Activated CD8-positive, alpha-beta T cell treated with anti-CD3 and anti-CD28 coated beads for 36 hours (primary cell): ENCODE data around the gene KCNMA1. TPM values are rescaled to one million over a fixed set of nuclear protein-coding genes. Genes with fewer than 3 reads are reported as not detected.

Source experiments
- ATAC-seq: fragments of 200-7000 bp; cut with Tn5 transposase; one replicate; pipeline ENCODE4 v1.10.0; 2021; ENCODE audit warnings: mild to moderate bottlenecking, moderate library complexity
- CTCF ChIA-PET: fragments of 350-600 bp; sonication (Branson Sonifier 250); formaldehyde crosslinking; loops from one replicate; lab custom pipeline; 2021; ENCODE audit warnings: antibody characterized with exemption; lab: Charles Lee
- POLR2A ChIA-PET: fragments of 350-600 bp; sonication (Branson Sonifier 250); formaldehyde crosslinking; loops from one replicate; lab custom pipeline; 2021; ENCODE audit warnings: antibody characterized with exemption; lab: Charles Lee
- DNase-seq: peaks from one replicate; pipeline ENCODE4 v3.0.0-alpha.2; 2020
- H3K27ac Mint-ChIP-seq: one replicate; pipeline ENCODE4 v1.8.0; 2021; ENCODE audit warnings: mild to moderate bottlenecking, mixed read lengths
- H3K27me3 Mint-ChIP-seq: one replicate; pipeline ENCODE4 v1.8.0; 2021; ENCODE audit warnings: mixed read lengths
- H3K36me3 Mint-ChIP-seq: one replicate; pipeline ENCODE4 v1.8.0; 2021; ENCODE audit warnings: low read depth, mixed read lengths
- H3K4me1 Mint-ChIP-seq: one replicate; pipeline ENCODE4 v1.8.0; 2021; ENCODE audit warnings: low read depth, mixed read lengths
- H3K4me3 Mint-ChIP-seq: one replicate; pipeline ENCODE4 v1.8.0; 2021; ENCODE audit warnings: mild to moderate bottlenecking, moderate library complexity, mixed read lengths
- H3K9me3 Mint-ChIP-seq: one replicate; pipeline ENCODE4 v1.8.0; 2021; ENCODE audit warnings: mixed read lengths
- intact Hi-C: fragments of 100-400 bp; cut with micrococcal nuclease; formaldehyde crosslinking; loops from one replicate; pipeline ENCODE4 v1.10.0; 2022
- total RNA-seq, 2 experiments: library from RNA; stranded (reverse); gene quantifications; one replicate each; pipeline ENCODE4 v1.2.3, GENCODE V29; 2021
- TF ChIP-seq, protein P1 (sequence below): fragments of 200-600 bp; IDR thresholded peaks from one replicate; pipeline ENCODE4 v1.8.0; 2022; ENCODE audit warnings: antibody characterized with exemption, mild to moderate bottlenecking

The KCNMA1 gene
- total RNA-seq, 2 experiments from 2014 or later: 0.18 TPM; not detected in 1

DNA sequence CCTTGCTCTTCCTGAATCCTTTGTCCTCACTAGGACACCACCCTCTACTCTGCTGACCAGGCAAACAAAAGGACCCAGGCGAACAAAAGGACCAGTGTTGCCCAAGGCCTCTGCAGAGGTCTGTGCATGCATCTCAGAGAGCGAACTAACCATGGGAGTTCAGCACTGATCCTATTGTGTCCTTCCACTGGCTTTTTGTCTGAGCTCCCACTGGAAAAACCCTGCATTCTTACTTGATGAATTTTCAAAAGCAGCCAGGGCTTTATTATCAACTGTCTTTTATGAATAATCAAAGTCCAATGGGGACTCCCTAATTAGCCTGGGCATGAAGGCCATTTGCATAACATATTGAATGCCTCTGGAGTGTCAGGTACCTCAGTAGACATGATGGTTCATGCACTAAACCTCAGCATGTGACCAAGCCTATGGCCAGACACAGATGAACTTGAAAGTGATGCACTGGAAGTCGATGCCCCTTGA is 140.6 kb downstream of the KCNMA1 start:
- H3K27me3 Mint-ChIP-seq: peaks cover 6% of the 10 kb centered on the region
- ChIA-PET CTCF (no interaction called here), POLR2A (no interaction called here)
- H3K36me3 Mint-ChIP-seq: no peaks in the 10 kb centered on the region
- peaks cover 14% of the 10 kb centered on the region for H3K4me1 Mint-ChIP-seq
- intact Hi-C loops: no loop called here
- no peaks in the 10 kb centered on the region for H3K9me3 Mint-ChIP-seq
- ATAC-seq: no peak
- H3K27ac Mint-ChIP-seq: no peak overlapping the region
- TF ChIP-seq, protein P1, sequence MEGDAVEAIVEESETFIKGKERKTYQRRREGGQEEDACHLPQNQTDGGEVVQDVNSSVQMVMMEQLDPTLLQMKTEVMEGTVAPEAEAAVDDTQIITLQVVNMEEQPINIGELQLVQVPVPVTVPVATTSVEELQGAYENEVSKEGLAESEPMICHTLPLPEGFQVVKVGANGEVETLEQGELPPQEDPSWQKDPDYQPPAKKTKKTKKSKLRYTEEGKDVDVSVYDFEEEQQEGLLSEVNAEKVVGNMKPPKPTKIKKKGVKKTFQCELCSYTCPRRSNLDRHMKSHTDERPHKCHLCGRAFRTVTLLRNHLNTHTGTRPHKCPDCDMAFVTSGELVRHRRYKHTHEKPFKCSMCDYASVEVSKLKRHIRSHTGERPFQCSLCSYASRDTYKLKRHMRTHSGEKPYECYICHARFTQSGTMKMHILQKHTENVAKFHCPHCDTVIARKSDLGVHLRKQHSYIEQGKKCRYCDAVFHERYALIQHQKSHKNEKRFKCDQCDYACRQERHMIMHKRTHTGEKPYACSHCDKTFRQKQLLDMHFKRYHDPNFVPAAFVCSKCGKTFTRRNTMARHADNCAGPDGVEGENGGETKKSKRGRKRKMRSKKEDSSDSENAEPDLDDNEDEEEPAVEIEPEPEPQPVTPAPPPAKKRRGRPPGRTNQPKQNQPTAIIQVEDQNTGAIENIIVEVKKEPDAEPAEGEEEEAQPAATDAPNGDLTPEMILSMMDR: no peak
- H3K4me3 Mint-ChIP-seq: no peak overlapping the region
- DNase-seq: no peak

DNA sequence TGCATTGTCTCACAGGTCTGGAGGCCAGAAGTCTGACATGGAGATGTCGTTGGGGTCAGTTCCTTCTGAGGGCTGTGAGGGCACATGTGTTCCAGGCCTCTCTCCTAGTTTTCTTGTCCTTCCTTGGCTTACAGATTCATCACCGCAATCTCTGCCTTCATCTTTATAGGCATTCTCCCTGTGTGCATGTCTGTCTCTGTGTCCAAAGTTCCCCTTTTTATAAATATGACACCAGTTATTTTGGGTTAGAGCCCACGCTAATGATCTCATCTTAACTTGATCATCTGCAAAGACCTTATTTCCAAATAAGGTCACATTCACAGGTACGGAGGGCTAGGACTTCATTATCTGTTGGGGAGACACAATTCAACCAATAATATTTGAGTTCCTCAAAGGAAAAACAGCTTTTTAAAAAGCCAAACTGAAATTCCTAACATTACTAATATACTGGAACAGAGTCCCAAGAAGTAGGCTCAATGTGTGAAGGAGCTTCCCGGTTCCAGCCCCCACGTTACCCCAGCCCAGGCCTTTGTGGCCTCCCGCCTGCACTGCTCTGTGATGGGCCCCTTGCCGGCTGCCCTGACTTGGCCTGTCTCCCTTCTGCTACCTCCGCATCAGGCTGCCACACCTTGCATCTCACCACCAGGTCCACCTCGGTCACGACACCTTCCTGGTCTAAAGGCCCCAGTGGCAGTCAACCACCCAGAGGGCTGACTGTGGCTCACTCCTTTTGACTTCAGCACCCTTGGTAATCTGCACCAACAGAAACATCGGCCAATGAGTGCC is 142.7 kb downstream of the KCNMA1 start:
- H3K9me3 Mint-ChIP-seq: no peaks in the 10 kb centered on the region
- H3K27me3 Mint-ChIP-seq: peaks cover 6% of the 10 kb centered on the region
- ATAC-seq: no peak
- TF ChIP-seq, protein P1: no peak
- no peak overlapping the region for H3K27ac Mint-ChIP-seq
- CTCF ChIA-PET: no interaction called here
- H3K4me3 Mint-ChIP-seq: no peak overlapping the region
- H3K36me3 Mint-ChIP-seq: no peaks in the 10 kb centered on the region
- intact Hi-C loops: no loop called here
- DNase-seq: no peak
- H3K4me1 Mint-ChIP-seq: no peaks in the 10 kb centered on the region
- POLR2A ChIA-PET: no interaction called here

DNA sequence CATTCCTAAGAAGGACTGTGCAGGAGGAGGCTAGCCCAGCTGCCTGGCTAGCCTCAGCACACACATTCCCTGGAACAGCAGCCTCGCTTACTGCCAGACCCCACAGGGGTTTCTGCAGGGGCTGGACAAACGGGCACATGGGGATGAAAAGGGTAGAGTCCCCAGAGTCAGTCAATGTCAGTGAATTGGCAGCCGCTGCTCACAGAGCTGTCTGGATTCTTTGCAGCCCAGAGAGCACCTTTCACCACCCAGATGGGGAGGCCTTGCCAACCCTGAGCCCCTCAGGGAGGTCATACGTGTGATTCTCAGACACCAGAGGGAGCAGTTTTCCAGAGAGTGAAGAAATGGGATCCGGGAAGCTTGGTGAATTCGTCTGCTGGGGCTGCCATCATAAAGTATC is 143.3 kb downstream of the KCNMA1 start:
- Mint-ChIP-seq H3K4me3 (no peak overlapping the region), H3K27ac (no peak overlapping the region), H3K36me3 (no peaks in the 10 kb centered on the region), H3K27me3 (peaks cover 6% of the 10 kb centered on the region), H3K4me1 (no peaks in the 10 kb centered on the region), H3K9me3 (no peaks in the 10 kb centered on the region)
- DNase-seq: no peak
- intact Hi-C loops: no loop called here
- POLR2A ChIA-PET: no interaction called here
- ATAC-seq: no peak
- CTCF ChIA-PET: no interaction called here
- TF ChIP-seq, protein P1: no peak

DNA sequence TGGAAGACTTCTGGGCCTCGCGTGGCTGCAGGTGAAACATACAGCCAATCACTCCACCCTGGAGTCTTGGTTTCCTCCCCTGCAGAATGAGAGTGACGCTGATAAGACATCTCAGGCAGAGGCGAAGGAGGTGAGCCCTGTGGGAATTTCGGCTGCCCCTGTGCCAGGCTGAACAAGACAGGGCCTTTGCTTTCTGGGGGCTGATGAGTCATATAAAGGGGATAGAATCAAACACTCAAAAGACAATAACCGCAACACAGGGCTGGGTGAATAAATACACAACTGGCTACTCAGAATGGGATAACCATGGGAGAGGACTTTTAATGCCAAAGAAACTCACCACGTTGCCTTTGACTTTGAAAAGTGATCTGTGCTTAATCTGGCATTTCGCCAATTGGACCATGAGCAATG is 143.8 kb downstream of the KCNMA1 start:
- Mint-ChIP-seq H3K4me3 (no peak overlapping the region), H3K27me3 (peaks cover 4% of the 10 kb centered on the region)

More for the DNA sequence above, 143.8 kb downstream of the KCNMA1 start:
- Mint-ChIP-seq H3K36me3 (no peaks in the 10 kb centered on the region), H3K9me3 (no peaks in the 10 kb centered on the region), H3K27ac (no peak overlapping the region), H3K4me1 (no peaks in the 10 kb centered on the region)
- POLR2A ChIA-PET: no interaction called here
- CTCF ChIA-PET: no interaction called here
- TF ChIP-seq, protein P1: no peak
- ATAC-seq: no peak
- no peak for DNase-seq
- intact Hi-C loops: no loop called here
